Thyroid gland (tissue), 4 donors: ENCODE measurements around the gene FAF2.

Experiments
- CTCF ChIP-seq, 6 experiments: fragments of 200-600 bp in 3 of 6; fragments of 450-650 bp in 3 of 6; sonication (generic) in 3 of 6; IDR thresholded peaks; one replicate each; pipeline ENCODE4 v1.5.1; 2016 to 2019; ENCODE audit warnings: antibody characterized with exemption in 6 of 6, mild to moderate bottlenecking in 2 of 6, inconsistent platforms in 1 of 6, moderate library complexity in 1 of 6
- POLR2A ChIP-seq, 2 donors: fragments of 450-650 bp; IDR thresholded peaks; one replicate each; pipeline ENCODE4 v1.6.1; 2017; ENCODE audit warnings: antibody characterized with exemption in 2 of 2, mild to moderate bottlenecking in 2 of 2, moderate library complexity in 1 of 2

- no peak for TF ChIP-seq CTCF (IDR thresholded peaks at IDR 0.05)
- peak in 1 of 2 donors; percentile 83 for TF ChIP-seq POLR2A (IDR thresholded peaks at IDR 0.05)
Observed at GRCh38 chr5:176543428-176544182, 95.4 kb downstream of the FAF2 start.
